Measurements from ENCODE around the gene SPEF1. TPM values are rescaled to one million over a fixed set of nuclear protein-coding genes. Genes with fewer than 3 reads are reported as not detected.

SPEF1 gene
- polyA plus RNA-seq, 1 donor: not detected

- no peak for DNase-seq
Measured at GRCh38 chr20:3765171-3765882, 15.9 kb downstream of the SPEF1 start.

DNA sequence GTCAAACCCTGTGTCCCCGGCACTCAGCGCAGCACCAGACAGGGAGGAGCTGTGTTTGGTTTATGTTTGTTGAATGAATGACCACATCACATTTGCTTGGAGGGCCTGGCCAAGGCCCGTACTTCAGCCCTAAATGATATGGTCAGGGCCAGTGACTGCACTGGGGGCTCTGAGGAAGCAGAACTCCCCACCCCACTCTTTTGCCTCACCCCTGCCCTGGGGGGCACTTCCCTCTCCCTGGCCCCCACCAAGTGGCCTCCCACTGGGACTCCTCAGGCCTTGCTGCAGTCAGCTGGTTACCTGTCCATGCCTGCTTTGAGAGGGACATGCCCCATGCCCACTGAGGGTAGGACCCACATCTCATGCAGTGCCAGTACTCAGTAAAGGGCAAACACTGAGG lies 16.6 kb downstream of the SPEF1 start:
- DNase-seq: no peak

DNA sequence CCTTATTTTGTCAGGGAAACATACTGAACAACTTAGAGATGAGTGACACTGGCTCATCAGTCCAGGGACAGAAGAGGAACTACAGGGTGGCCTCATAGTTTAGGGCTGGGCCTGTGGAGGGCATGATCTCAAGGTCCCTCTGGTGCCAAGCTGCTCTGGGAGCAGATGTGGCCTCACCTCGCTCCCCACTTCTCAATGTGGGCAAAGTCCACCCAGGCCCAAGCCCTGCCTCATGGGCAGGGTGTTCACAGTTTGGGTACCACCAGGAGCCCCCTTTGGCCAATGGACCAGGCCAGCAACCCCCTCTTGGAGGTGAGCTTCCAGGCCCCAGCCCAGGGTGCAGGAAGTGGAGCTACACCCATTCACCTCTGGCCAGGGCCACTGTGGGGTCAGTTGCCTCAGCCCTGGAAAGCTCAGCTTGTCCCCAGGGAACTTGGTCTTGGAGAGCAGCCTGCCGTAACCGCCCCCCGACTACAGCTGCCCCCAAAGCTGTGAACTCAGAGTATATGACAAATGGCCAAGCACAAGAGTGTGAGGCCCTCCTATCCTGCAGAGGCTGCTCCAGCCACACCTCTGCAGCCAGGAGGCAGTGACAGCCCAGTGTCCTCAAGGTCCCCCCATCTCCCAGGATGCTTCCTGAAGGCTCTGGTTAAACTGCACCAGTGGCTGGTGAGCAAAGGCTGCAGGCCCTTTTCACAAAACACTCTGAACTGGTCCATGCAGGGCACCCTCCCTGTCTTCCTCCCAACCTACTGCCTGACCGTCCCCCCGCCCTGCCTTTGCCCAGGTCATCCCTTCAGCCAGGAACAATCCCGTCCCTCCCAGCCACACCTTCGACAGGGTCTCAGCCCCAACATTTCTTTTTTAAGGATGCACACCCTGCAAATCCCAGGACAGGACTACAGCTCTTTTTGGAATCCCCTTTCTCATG lies 17.3 kb downstream of the SPEF1 start:
- DNase-seq: no peak

DNA sequence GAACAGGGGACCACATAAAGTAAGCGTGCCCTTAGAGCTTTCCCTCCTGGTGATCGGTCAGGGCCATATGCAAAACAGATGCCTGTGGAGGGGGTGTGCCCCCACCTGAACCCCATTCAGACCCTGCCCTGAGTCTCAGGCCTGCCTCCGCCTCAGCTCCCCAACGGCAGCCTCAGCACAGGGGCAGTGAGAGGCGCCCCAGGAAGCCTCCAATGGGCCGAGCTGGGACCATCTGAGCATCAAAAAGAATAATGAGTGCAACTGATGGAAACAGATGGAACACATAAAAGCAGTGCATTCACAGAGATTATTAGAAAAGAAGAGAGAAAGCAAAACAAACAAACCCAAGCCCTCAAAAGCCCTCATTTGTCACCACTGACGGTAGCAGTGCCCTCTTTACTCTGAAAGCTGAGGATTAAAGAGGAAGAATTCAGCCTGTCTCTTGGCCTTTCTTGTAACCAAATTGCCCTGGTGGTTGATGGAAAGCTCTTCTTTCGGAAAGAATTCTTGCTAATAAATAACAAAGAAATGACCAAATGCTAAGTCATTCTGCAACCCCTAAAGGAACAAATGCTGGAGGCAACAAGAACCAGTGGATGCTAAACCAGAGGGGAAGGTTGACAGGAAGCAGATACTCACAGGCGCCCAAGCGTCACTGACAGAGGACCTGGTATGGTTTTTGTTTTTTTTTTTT lies 20.4 kb downstream of the SPEF1 start:
- no peak for DNase-seq

GRCh38 chr20:3759884-3760283 lies 21.4 kb downstream of the SPEF1 start:
- no peak for DNase-seq

DNA sequence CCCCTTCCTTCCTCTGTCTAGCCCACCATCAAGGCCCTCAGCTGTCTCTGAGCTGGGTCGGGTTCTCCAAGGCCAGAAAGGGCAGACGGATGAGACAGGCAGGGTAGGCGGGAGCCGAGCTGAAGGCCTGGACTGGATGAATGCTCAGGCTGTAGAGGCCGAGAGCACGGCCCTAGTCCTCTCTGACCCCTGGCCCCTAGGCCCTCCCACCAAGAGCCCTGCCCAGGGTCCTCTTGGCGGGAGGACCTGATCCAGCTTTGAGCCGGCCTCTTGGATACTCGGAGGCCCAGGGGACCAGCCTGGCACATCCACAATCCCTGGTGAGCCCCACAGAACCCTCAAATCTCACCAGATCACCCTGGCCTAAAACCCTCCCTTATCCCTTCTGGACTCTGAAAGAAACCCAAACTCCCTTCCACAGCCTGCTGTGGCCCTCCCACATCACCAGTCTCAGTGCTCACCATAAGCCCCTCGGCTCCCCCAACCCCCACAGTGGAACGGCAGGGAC lies 21.9 kb downstream of the SPEF1 start:
- DNase-seq: no peak

GRCh38 chr20:3758566-3758965 lies 22.7 kb downstream of the SPEF1 start:
- no peak for DNase-seq

- DNase-seq: no peak
Measured at GRCh38 chr20:3757268-3757667, 24.0 kb downstream of the SPEF1 start.

GRCh38 chr20:3755814-3756480 lies 25.3 kb downstream of the SPEF1 start:
- no peak for DNase-seq

- DNase-seq: no peak
Measured at GRCh38 chr20:3755269-3755668, 26.0 kb downstream of the SPEF1 start.

GRCh38 chr20:3754276-3754630 lies 27.0 kb downstream of the SPEF1 start:
- DNase-seq: no peak

DNA sequence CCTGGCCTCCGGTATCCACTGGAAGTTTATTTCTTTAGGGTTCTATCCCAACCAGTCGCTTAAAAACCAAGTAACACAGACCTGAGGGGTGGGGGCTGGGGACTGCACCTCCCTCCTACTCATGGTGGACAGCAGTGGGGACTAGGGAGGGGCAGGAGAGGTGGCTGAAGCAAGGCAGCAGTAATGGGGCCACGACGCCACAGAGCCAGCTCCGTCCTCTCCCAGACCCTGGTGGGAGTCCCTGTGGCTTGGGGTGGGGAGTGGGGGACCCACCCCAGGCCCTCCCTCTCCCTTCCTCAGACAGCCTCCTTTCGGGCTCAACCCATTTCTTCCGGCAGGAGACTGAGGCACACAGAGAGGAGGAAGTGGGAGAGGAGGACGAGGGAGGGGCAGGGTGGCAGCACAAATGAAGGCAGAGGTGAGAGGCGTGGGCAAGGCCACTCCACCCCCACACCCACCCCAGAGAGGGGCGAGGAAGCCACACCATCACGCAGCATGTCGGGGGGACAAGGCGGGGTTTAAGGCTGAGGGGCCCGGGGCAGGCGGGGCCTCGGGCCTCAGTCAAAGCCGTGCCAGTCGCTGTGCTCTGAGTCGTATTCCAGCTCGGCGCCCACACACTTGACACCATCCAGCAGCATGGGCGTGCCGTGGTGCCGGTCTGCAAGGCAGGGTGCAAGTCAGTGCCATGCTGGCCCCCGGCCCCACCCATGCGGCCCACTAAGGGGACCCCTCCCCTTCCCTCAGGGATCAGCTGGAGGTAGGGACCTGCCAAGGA lies 27.6 kb downstream of the SPEF1 start:
- no peak for DNase-seq

GRCh38 chr20:3753098-3753497 lies 28.1 kb downstream of the SPEF1 start:
- DNase-seq: peak; percentile 78

- DNase-seq: no peak
Measured at GRCh38 chr20:3752386-3752759, 28.9 kb downstream of the SPEF1 start.

GRCh38 chr20:3751675-3752385 lies 29.4 kb downstream of the SPEF1 start:
- DNase-seq: no peak

- DNase-seq: no peak
Measured at GRCh38 chr20:3751305-3751674, 30.0 kb downstream of the SPEF1 start.

GRCh38 chr20:3749689-3750531 lies 31.3 kb downstream of the SPEF1 start:
- no peak for DNase-seq

- DNase-seq: no peak
Measured at GRCh38 chr20:3749087-3749688, 32.1 kb downstream of the SPEF1 start.

- DNase-seq: no peak
Measured at GRCh38 chr20:3748073-3748472, 33.2 kb downstream of the SPEF1 start.

DNA sequence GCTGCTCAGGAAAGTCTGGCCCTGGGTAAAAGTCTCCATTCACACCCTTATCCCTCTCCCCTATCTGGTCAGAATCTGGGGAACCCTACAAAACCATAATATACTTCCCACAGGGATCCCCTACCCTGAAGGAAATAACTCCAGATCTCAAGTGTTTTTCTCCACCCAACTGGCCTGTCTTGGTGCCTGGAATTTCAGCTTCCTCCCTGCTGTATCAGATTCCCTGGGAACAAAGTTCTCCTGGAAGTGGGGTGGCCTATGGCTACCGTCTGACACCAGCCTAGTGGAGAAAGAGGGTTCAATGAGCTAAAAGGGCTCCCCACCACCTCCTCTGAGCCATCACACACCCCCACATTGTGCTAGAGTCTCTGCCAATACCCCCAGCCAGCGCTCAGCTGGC lies 33.8 kb downstream of the SPEF1 start:
- no peak for DNase-seq

All from hindlimb muscle (tissue), 1 donor.